Astrocyte of the cerebellum (primary cell): ENCODE results near the gene TUBGCP4.

Experiments
- DNase-seq: peaks from one replicate; pipeline ENCODE4 v3.0.0-alpha.2; 2011; ENCODE audit warnings: low read depth
- H3K4me3 ChIP-seq: 2 replicates; pipeline ENCODE4 v1.5.1; 2011; ENCODE audit warnings: mild to moderate bottlenecking, low read depth, low read length, moderate library complexity
- in situ Hi-C: cut with HindIII; loops from 2 replicates; pipeline ENCODE4 v1.10.0; 2017; ENCODE audit warnings: low sequenced_read_pairs
- TF ChIP-seq, protein P1 (sequence below): IDR thresholded peaks from 2 replicates; pipeline ENCODE4 v1.5.1; 2012; ENCODE audit warnings: low read length, low read depth, moderate library complexity, mild to moderate bottlenecking; ENCODE audit errors: missing control alignments

The TUBGCP4 gene

GRCh38 chr15:43433661-43434303 lies 62.9 kb downstream of the TUBGCP4 start:
- no peak for DNase-seq
- in situ Hi-C loops = no loop called here
- TF ChIP-seq, protein P1, sequence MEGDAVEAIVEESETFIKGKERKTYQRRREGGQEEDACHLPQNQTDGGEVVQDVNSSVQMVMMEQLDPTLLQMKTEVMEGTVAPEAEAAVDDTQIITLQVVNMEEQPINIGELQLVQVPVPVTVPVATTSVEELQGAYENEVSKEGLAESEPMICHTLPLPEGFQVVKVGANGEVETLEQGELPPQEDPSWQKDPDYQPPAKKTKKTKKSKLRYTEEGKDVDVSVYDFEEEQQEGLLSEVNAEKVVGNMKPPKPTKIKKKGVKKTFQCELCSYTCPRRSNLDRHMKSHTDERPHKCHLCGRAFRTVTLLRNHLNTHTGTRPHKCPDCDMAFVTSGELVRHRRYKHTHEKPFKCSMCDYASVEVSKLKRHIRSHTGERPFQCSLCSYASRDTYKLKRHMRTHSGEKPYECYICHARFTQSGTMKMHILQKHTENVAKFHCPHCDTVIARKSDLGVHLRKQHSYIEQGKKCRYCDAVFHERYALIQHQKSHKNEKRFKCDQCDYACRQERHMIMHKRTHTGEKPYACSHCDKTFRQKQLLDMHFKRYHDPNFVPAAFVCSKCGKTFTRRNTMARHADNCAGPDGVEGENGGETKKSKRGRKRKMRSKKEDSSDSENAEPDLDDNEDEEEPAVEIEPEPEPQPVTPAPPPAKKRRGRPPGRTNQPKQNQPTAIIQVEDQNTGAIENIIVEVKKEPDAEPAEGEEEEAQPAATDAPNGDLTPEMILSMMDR = no peak
- H3K4me3 ChIP-seq = no peak overlapping the region

DNA sequence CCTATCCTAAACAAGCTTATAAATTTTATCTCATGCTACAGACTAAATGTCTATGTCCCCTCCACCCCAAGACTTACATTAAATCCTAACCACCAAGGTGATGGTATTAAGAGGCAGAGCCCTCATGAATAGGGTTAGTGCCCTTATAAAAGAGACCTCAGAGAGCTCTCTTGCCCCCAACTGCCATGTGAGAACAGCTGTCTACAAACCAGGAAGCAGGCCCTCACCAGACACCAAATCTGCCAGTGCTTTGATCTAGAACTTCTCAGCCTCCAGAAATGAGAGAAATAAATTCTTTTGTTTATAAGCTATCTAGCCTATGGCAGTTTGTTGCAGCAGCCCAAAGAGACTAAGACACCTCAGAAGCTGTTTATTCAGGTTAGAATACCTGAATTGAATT lies 63.5 kb downstream of the TUBGCP4 start:
- in situ Hi-C loops = no loop called here
- DNase-seq = no peak
- H3K4me3 ChIP-seq = no peak overlapping the region
- TF ChIP-seq, protein P1 = no peak

DNA sequence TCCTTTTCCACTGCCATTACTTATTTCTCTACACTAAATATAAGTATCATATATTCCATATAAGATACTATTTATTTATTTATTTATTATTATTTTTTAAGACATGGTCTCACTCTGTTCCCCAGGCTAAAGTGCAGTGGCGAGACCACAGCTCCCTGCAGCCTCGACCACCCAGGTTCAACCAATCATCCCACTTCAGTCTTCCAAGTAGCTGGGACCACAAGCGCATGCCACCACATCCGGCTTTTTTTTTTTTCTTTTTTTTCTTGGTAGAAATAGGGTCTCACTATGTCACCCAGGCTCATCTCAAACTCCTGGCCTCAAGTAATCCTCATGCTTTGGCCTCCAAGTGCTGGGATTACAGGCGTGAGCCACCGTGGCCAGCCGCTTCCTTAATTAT lies 65.5 kb downstream of the TUBGCP4 start:
- TF ChIP-seq, protein P1 = no peak
- no peak for DNase-seq
- in situ Hi-C loops = no loop called here
- no peak overlapping the region for H3K4me3 ChIP-seq

GRCh38 chr15:43439268-43439667 lies 68.4 kb downstream of the TUBGCP4 start:
- no peak for DNase-seq
- in situ Hi-C loops = no loop called here
- no peak overlapping the region for H3K4me3 ChIP-seq
- TF ChIP-seq, protein P1 = no peak

- DNase-seq = peak; percentile 95
- TF ChIP-seq, protein P1 = peak; percentile 44
- in situ Hi-C loops = no loop called here
- H3K4me3 ChIP-seq = no peak overlapping the region
These were observed 69.9 kb downstream of the TUBGCP4 start for GRCh38 chr15:43440721-43441281.

DNA sequence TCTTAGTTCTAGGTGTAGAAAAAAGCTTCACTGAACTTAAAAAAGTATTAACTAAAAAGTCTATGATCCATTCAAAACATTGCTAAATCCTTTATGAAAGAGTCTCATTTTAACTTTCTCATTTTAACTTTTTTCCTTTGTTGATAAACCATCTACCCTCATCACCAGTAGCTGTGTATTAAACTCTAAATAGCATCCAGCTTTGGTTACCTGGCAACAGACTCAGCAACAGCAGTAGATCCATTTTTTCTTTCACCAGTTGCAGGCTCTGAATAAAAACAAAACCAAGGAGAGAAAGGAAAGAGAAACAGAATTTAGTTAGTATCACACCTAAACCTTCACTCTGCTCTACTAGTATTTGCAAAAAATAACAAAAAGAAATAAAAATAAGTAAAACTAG lies 70.4 kb downstream of the TUBGCP4 start:
- TF ChIP-seq, protein P1 = no peak
- no peak overlapping the region for H3K4me3 ChIP-seq
- in situ Hi-C loops = no loop called here
- DNase-seq = peak; percentile 13
